Measurements from ENCODE around the gene SGCD.

Gene SGCD

GRCh38 chr5:156561651-156562050, 234.7 kb downstream of the SGCD start:
- DNase-seq (ENCODE audit: extremely low spot score) = no peak
- POLR2A ChIA-PET = no interaction called here
- TF ChIP-seq BHLHE40 (IDR thresholded peaks at IDR 0.05; ENCODE audit: borderline replicate concordance) (no peak), FOXK2 (IDR thresholded peaks at IDR 0.05) (no peak), ZNF384 (IDR thresholded peaks at IDR 0.05) (no peak), ARNT (IDR thresholded peaks at IDR 0.05) (no peak), SUZ12 (IDR thresholded peaks at IDR 0.05) (no peak), NFRKB (IDR thresholded peaks at IDR 0.05) (no peak), HDGF (IDR thresholded peaks at IDR 0.05; ENCODE audit: borderline replicate concordance) (no peak)
- CTCF ChIA-PET = no interaction called here

DNA sequence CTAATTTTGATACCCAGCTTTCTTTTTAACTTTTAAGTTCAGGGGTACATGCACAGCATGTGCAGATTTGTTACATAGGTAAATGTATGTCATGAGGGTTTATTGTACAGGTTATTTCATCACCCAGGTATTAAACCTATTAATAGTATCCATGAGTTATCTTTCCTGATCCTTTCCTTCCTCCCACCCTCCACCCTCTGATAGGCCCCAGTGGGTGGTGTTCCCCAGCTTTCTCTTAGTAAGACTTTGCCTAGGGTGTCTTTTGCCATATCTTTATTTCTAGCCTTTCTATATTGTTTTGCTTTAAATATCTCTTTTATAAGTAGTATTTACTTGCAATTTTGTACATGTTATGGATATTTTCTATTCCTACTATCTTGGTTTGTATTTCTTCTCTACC, 243.7 kb downstream of the SGCD start:
- DNase-seq (ENCODE audit: extremely low spot score) = no peak
- no peak for TF ChIP-seq SP1 (IDR thresholded peaks at IDR 0.05)
- TF ChIP-seq NFRKB (IDR thresholded peaks at IDR 0.05) = no peak
- TF ChIP-seq FOXM1 (IDR thresholded peaks at IDR 0.05; ENCODE audit: borderline replicate concordance) = no peak
- TF ChIP-seq CTBP1 (IDR thresholded peaks at IDR 0.05; ENCODE audit: borderline replicate concordance) = no peak
- TF ChIP-seq, protein P1, sequence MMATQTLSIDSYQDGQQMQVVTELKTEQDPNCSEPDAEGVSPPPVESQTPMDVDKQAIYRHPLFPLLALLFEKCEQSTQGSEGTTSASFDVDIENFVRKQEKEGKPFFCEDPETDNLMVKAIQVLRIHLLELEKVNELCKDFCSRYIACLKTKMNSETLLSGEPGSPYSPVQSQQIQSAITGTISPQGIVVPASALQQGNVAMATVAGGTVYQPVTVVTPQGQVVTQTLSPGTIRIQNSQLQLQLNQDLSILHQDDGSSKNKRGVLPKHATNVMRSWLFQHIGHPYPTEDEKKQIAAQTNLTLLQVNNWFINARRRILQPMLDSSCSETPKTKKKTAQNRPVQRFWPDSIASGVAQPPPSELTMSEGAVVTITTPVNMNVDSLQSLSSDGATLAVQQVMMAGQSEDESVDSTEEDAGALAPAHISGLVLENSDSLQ (IDR thresholded peaks at IDR 0.05) = no peak
- no peak for TF ChIP-seq FOXK2 (IDR thresholded peaks at IDR 0.05)
- no peak for TF ChIP-seq SUZ12 (IDR thresholded peaks at IDR 0.05)
- TF ChIP-seq TARDBP (IDR thresholded peaks at IDR 0.05) = no peak
- no peak for TF ChIP-seq L3MBTL2 (conservative IDR thresholded peaks at IDR 0.05)
- TF ChIP-seq HDGF (IDR thresholded peaks at IDR 0.05; ENCODE audit: borderline replicate concordance) = no peak
- no peak for TF ChIP-seq FOXA1 (IDR thresholded peaks at IDR 0.05)
- no peak for TF ChIP-seq LEF1 (IDR thresholded peaks at IDR 0.05; ENCODE audit: borderline replicate concordance)
- TF ChIP-seq ZNF384 (IDR thresholded peaks at IDR 0.05) = no peak
- no peak for TF ChIP-seq ARNT (IDR thresholded peaks at IDR 0.05)
- TF ChIP-seq ELF4 (IDR thresholded peaks at IDR 0.05) = no peak
- TF ChIP-seq BHLHE40 (IDR thresholded peaks at IDR 0.05; ENCODE audit: borderline replicate concordance) = no peak
- CTCF ChIA-PET = no interaction called here
- POLR2A ChIA-PET = no interaction called here

GRCh38 chr5:156581725-156582124, 254.8 kb downstream of the SGCD start:
- ChIA-PET POLR2A (no interaction called here), CTCF (no interaction called here)
- DNase-seq (ENCODE audit: extremely low spot score) = no peak
- no peak for TF ChIP-seq HDGF (IDR thresholded peaks at IDR 0.05; ENCODE audit: borderline replicate concordance)
- no peak for TF ChIP-seq L3MBTL2 (conservative IDR thresholded peaks at IDR 0.05)
- TF ChIP-seq ARNT (IDR thresholded peaks at IDR 0.05) = no peak

DNA sequence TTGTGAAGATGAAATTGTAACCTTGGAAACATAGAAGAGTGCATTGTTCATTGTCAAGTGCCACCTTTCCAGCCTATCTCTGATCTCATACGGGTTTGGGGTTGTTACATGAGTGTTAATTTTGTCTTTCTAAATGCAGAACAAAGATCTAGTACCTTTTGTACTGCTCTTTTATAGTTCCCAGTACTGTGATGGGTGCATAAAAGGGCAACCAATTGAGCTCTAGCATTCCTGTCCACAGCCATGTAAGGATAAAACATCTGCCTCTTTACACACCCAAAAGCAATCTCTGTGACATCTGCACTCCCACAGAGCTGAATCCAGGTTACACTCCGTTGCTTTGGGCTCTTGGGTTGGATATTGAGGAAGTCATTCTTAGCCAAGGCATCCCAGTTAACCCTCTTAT, 255.2 kb downstream of the SGCD start:
- TF ChIP-seq BHLHE40 (IDR thresholded peaks at IDR 0.05; ENCODE audit: borderline replicate concordance) = no peak
- no peak for TF ChIP-seq FOXA1 (IDR thresholded peaks at IDR 0.05)
- DNase-seq (ENCODE audit: extremely low spot score) = no peak
- ChIA-PET POLR2A (no interaction called here), CTCF (no interaction called here)

- CTCF ChIA-PET = no interaction called here
- POLR2A ChIA-PET = no interaction called here
- TF ChIP-seq HDGF (IDR thresholded peaks at IDR 0.05; ENCODE audit: borderline replicate concordance) (no peak), FOXA1 (IDR thresholded peaks at IDR 0.05) (no peak), LEF1 (IDR thresholded peaks at IDR 0.05; ENCODE audit: borderline replicate concordance) (no peak), SP1 (IDR thresholded peaks at IDR 0.05) (no peak)
- DNase-seq (ENCODE audit: extremely low spot score) = no peak
These were observed 257.9 kb downstream of the SGCD start for GRCh38 chr5:156584871-156585270.

GRCh38 chr5:156585999-156586398, 259.0 kb downstream of the SGCD start:
- POLR2A ChIA-PET = no interaction called here
- no peak for DNase-seq (ENCODE audit: extremely low spot score)
- no peak for TF ChIP-seq ARNT (IDR thresholded peaks at IDR 0.05)
- no peak for TF ChIP-seq FOXA1 (IDR thresholded peaks at IDR 0.05)
- CTCF ChIA-PET = no interaction called here

GRCh38 chr5:156587012-156587411, 260.0 kb downstream of the SGCD start:
- POLR2A ChIA-PET = no interaction called here
- DNase-seq (ENCODE audit: extremely low spot score) = no peak
- CTCF ChIA-PET = no interaction called here
- TF ChIP-seq FOXA1 (IDR thresholded peaks at IDR 0.05) (no peak), ELF4 (IDR thresholded peaks at IDR 0.05) (no peak), L3MBTL2 (conservative IDR thresholded peaks at IDR 0.05) (no peak), SP1 (IDR thresholded peaks at IDR 0.05) (no peak), ARNT (IDR thresholded peaks at IDR 0.05) (no peak), TARDBP (IDR thresholded peaks at IDR 0.05) (no peak), FOXM1 (IDR thresholded peaks at IDR 0.05; ENCODE audit: borderline replicate concordance) (no peak), LEF1 (IDR thresholded peaks at IDR 0.05; ENCODE audit: borderline replicate concordance) (no peak), NFRKB (IDR thresholded peaks at IDR 0.05) (no peak), HDGF (IDR thresholded peaks at IDR 0.05; ENCODE audit: borderline replicate concordance) (no peak), BHLHE40 (IDR thresholded peaks at IDR 0.05; ENCODE audit: borderline replicate concordance) (no peak), ZNF384 (IDR thresholded peaks at IDR 0.05) (no peak)
- TF ChIP-seq, protein P1 (IDR thresholded peaks at IDR 0.05) = no peak

DNA sequence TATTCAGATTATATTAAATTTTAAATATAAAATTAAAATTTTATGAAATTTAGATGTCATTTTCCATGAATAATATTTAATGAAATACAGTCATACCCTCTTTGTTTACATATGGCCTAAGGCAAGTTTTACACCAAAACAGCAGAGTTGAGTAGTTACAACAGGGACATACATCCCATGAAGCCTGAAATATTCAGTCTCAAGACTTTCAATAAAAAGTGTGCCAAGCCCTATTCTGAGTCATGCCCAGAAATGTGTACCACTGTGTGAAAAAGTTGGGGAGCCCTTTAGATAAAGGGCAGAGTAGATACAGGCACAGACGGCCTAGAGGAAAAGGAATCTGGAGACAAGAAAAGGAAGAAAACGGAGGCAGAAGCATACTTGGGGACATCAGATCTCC, 261.3 kb downstream of the SGCD start:
- POLR2A ChIA-PET = no interaction called here
- CTCF ChIA-PET = no interaction called here
- DNase-seq (ENCODE audit: extremely low spot score) = no peak
- no peak for TF ChIP-seq LEF1 (IDR thresholded peaks at IDR 0.05; ENCODE audit: borderline replicate concordance)
- no peak for TF ChIP-seq FOXK2 (IDR thresholded peaks at IDR 0.05)
- no peak for TF ChIP-seq ARNT (IDR thresholded peaks at IDR 0.05)
- no peak for TF ChIP-seq TARDBP (IDR thresholded peaks at IDR 0.05)
- no peak for TF ChIP-seq NFRKB (IDR thresholded peaks at IDR 0.05)
- TF ChIP-seq, protein P1 (IDR thresholded peaks at IDR 0.05) = no peak
- TF ChIP-seq ZNF384 (IDR thresholded peaks at IDR 0.05) = no peak
- TF ChIP-seq HDGF (IDR thresholded peaks at IDR 0.05; ENCODE audit: borderline replicate concordance) = no peak
- no peak for TF ChIP-seq FOXA1 (IDR thresholded peaks at IDR 0.05)
- no peak for TF ChIP-seq ELF4 (IDR thresholded peaks at IDR 0.05)
- TF ChIP-seq L3MBTL2 (conservative IDR thresholded peaks at IDR 0.05) = no peak
- no peak for TF ChIP-seq SP1 (IDR thresholded peaks at IDR 0.05)
- no peak for TF ChIP-seq FOXM1 (IDR thresholded peaks at IDR 0.05; ENCODE audit: borderline replicate concordance)
- TF ChIP-seq CTBP1 (IDR thresholded peaks at IDR 0.05; ENCODE audit: borderline replicate concordance) = no peak
- TF ChIP-seq SUZ12 (IDR thresholded peaks at IDR 0.05) = no peak
- TF ChIP-seq BHLHE40 (IDR thresholded peaks at IDR 0.05; ENCODE audit: borderline replicate concordance) = no peak

Measured in HEK293T (cell line).